GM18499 (cell line): ENCODE results near the gene JMJD4.
A peak's percentile ranks its signal among the peaks of the same experiment; 100 is the strongest.

Experiments used
- ATAC-seq: cut with Tn5 transposase; IDR thresholded peaks from one replicate; pipeline ENCODE4 v1.9.1; 2021; ENCODE audit warnings: moderate number of reproducible peaks; ENCODE audit not compliant: insufficient read depth, unreplicated experiment

The JMJD4 gene

DNA sequence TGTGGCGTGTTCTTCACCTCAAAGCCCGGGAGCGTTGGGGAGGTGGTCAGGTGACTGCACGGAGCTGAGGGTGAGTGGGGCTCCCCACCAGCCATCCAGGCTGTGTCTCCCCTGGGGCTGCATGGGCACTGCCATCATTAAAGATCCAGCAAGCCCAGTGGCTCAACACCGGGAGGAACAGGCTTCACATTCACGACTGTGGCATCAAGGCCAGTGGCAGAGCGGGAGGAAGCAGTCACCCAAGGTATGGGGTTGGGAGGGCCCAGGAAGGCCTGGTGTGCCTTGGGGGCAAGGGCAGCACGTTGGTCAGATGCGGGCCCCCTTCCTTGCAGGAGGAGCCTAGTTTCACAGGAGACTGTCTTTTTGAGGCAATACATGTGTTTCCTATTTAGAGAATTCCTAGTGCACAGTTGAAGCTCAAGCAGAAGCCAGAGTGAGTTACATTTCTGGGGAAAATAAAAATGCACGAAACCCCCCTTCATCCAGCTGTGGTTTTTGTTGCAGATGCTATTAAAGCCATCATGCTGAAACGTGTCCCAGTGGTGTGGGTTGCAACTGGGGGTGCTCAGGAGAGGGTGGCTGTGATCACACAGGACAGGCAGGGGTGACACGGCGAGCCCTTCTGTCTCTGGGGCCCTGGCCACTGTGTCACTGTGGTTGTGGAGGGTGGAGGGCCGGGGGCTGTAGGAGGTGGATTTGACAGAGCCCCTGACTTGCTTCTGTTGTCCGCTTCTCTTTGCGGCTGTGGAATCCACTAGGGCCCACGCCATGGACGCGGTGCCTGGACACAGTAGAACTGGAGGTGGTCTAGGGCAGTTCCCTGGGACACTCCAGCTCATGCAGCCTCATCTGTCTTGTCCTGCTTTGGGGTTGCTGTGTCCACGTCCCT lies 34.2 kb upstream of the JMJD4 start:
- ATAC-seq, result no peak

DNA sequence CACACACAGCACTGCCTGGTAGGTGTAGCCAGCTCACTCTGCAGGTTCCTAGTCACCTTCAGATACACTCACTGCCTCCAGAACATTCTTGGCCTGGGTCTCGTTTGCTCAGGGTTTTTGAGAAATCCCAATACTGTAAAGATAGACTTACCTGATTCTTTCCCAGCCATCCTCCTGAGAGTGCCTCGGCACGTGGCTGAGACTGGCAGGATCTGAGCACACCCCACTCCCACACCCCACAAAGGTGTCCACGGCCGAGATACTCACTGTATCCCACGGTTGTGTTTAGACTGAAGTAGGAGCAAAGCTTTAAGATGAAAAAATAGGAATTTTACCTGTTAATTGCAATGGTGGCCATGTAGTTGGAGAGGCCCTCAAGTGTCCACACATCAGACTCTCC lies 33.5 kb upstream of the JMJD4 start:
- no peak for ATAC-seq

DNA sequence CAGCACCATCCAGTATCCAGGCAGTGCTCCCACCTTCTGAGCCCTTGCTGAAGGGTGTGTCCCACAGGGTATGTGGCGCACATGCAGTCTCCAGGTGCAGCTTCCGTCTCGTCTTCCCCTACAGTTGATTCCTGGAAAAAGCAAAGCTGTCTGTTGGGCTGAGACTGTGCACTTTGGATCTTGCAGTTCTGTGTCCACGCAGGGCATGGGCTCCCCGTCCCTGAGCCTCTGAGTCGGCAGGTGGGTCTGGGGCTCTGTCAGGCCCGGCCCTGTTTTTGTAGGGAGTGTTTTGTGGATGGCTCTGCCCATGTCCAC lies 33.0 kb upstream of the JMJD4 start:
- no peak for ATAC-seq

DNA sequence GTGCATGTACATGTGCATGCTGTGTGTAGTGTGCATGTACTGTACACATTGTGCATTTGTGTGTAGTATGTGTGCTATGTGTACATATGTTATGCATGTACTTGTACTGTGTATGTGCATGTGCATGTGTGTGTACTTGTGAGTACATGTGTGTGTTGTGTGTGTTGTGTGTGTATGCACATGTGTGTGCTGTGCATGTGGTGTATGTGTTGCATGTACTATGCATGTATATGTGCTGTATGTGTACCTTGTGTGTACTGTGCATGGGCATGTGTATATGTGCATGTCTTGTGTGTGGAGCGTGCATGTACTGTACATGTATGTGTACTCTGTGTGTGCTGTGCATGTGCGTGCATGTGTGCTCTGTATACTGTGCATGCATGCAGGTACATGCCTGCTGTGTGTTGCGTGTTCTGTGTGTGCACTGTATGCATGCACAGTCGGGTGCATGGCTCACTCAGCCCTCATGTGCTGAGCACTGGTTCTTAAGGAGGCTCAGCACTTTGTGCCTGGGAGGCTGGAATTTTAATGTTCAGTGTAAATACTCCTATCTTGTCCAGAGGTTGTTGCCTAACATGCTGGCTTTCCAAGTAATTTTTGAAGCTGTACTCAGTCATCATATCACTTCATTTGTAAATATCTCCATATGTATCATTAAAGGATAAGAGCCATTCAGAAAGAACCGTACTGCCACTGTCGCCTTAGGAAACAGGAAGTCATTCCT lies 32.5 kb upstream of the JMJD4 start:
- ATAC-seq, result no peak

DNA sequence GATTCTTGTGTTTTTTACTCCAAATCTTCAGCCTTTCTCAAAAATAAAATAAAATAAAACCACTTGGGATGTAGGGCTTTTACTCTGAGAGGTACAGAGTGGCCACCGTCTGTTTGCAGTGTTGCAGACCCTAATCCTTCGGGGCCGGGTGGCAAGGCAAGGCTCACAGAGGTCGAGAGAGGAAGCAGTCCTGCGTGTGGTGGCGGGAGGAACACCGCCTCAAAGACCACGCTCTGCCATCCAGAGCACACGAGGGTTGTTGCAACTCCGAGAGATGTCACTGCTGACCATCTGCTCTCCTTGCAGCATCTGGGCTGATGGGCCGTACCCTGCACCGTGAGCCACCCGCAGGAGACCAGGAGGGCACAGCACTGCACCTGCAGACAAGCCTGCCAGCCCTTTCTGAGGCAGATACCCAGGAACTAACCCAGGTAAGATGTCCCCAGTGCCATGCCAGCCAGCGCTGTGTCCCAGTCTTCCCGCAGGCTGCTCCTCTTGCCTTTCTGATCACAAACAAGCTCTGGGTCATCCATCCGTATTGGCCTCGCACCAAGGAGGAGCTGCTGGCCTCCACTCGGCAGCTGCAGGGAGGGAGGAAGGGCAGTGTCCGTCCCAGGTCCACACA lies 31.7 kb upstream of the JMJD4 start:
- ATAC-seq, result no peak

DNA sequence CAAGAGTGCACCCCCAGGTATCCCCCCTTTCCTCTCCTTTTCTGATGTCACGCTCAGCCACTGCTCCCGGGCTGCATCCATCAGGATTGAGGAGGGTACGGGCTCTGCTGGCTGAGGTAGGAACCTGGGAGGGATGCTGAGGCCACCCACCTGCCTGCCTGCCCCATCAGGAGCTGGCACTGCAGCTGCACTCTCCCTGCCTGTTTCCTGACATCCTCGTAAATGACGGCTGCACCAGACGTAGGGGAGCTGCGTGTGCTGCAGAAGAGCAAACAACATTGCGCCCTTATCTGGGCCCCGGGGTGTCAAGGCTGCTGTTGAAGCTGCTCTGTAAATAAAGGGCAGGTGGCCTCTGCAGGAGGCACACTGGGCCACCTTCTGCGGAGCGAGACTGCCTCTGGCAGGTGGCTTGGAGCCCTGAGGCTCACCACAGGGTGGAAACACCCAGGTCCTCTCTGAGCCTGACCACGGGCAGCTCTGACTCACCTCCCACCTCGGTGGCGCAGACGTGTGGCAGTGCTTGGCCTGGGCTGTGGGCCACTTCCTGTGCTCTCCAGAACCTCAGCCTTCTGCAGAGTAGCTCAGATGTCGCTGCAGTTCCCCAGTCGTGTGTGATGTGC lies 31.0 kb upstream of the JMJD4 start:
- ATAC-seq, result no peak

DNA sequence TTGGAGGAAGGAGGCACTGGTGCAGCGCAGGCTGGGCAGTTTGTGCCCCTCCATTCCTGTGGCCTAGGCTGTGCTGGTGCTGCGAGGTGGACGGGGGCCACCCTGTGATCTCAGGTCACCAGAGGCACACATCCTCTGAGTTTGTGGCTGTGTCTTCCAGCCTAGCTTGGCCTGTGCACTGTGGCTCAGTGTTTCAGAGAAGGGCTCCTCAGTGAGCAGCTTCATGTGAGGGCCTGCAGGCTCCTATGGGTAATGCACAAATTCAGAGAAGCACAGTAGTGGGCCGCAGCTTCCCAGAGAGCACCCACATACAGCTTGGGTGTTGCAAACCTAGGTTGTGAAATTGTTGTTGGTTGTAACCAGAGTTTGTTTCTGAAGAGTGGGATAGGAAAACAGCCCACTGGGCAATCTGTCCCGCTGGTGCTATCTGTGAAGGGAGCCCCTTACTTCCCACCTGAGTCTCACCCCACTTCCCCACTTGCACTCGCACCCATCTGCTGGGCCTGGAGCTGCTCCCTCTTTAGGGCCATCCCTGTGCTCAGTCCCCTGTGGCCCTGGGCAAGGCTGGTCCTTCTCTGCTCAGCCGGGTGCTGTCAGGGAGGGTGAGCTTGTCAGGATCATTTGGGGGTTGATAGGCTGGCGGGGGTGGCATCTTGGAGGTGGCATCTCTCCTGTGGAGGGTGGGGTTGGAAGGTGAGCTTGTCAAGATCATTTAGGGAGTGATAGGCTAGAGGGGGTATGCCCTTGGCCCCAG lies 30.3 kb upstream of the JMJD4 start:
- ATAC-seq, result no peak

DNA sequence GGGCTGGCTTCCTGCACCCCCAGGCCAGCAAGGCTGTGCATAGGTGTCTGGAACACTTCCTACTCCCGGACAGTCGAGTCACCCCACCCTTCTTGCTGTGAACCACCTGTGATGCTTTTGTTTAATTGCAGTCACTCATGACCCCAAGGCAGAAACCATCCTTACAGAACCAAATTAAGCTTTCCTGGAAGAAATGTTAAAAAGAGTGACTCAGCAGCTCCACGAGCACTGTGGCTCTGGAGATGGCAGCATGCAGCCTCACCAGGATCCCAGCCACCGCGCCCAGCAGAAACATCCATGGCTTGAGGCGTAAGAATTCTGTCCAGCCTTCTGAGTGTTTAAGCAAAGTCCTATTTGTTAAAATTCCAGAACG lies 28.9 kb upstream of the JMJD4 start:
- no peak for ATAC-seq

DNA sequence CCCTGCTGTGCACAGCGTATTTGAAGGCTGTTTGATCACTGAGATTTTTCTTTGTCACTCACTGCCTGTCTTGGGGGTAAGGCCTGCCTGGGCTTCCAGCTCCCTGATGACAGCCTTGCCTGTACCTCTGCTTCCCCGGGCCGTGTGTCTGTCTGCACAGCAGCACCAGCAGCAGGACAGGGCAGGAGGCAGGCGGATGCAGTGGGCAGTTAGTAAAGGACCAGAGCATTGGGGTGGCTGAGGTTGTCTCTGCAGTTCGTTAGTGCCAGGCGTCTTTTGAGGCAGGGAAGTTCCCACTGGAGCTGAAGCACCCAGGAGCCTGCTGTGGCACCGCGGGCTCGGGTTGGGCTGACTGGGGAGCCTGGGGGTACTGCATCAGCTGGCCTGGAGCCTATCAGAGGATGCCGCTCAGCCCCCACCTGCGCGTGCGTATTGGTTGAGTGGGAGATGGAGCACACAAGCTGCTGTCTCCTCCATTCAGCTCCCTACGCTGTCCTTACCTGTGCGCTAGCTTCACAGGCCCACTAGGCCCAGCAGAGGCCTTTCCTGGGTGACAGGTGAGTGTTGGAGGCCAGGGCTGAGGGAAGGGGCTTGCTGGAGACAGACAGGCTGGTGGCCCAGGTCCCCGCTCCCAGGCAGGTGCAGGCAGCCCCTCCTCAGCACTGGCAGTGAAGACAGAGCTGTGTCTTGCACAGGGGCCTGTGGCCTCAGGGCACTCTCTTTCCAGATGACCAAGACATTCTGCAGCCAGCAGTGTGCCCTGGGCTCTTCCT lies 28.3 kb upstream of the JMJD4 start:
- ATAC-seq, result no peak

DNA sequence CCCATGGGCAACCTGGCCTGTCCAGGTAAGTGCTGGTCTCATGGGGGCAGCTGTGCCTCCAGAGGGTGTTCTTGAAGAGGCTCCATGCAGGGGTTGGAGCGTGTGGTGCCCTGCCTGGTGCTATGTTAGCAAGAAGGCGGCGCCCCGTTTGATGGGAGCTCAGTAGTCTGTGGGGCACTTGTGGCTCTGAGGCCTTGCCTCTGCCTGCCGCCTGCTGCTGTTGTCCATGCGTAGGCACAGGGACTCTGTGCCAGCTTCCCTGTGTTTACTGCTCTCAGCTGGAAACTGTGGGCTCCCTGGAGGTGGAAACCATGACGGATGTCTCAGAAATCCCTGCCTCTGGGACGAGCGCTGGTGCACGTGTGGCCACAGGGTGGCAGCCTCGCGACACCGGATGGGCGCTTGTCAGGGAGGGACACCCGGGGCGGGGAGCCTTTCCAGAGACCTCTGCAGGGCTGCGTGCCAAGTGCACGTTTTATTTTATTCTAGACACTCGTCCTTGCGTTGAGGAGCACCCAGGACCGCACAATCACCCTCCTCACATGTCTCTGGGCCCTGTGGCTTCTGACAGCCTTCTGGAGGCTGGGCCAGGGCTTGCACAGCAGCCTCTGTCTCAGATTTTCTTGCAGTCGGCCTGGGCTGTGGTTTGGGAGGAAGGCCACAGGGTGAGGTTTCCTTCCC lies 27.3 kb upstream of the JMJD4 start:
- peak; percentile 52 for ATAC-seq

DNA sequence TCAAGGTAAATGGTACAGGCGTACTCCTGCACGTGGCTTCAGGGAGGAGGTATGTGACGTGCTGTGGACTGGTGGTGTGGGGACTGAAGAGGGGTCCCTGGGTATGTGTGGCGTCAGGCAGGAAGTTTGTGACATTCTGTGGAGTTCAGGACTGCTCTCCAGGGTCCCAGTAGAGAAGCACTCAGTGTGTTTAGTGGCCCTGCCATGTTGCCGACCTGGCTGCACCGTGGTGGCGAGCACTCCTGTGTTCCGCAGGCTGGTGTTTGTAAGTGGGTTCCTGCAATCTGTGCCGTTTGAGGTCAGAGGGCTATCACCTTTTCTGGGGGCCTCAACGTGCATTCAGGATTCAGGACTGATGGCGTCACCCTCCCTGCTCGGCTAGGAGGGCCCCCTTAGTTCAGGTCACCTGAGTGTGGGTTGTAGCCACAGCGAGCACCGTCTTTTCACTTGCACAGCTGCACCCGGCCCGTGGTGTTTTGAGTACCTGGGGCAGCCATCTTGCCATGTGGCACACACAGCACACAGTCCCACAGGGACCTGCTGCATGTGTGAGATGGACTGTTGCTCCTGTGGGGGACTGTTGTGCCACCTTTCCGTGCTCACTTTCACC lies 26.6 kb upstream of the JMJD4 start:
- no peak for ATAC-seq

DNA sequence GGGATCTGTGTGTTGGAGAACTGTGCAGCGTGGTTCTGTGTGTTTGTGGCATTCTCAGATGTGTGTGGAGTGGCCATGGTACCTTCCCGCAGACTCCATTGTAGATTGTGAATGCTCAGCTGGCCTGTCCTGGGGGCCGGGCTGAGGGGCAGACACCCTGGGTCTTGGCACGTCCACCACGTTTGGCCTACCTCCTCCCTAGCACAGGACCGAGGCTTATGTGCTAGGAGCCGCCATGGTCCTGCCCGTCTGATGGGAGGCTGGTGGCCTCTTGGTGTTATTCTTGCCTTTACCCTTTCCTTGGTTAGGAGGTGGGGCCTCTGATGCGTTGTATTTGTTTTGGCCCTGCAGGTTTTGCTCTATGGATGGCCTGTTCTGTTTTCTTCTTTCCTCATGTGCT lies 25.3 kb upstream of the JMJD4 start:
- no peak for ATAC-seq

DNA sequence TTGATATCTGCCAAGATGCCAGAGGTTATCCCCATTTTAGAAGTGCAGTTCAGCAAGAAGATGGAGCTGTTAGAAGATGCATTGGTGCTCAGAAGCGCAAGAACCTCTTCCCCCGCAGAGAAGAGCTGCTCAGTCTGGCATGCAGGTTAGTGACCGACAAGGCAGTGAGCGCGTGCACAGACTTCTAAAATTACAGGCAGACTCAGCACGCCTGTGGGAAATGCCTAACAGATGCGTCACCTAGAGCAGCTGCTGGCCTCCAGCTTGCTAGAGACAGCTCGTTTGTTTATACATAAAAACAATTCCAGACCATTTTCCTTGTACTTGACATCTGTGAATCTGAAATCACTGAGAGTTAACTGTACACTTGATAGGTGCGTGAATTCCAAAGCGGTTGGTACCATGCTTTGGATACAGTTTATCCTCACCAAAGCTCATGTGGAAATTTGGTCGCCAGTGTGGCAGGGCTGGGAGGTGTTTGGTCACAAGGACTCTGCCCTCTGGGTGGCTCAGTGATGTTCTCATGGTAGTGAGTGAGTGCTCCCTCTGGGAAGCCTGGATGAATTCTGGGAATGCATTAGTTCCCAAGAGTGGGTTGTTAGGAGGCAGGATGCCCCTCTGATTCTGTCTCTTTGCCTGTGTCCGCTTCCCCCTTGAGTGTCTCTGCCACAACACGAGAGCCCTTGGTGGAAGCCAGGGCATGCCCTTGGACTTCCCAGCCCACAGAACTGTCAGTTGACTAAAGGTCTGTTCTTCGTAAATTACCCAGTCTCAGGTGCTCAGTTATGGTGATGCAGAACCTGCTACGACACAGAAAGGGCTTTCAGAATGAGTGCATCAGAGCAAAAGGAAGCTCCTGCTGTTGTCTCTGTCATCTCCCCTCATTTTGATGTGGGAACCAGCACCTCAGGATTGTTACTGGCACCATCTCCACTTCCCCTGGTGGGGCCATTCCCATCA lies 24.5 kb upstream of the JMJD4 start:
- ATAC-seq, result no peak

DNA sequence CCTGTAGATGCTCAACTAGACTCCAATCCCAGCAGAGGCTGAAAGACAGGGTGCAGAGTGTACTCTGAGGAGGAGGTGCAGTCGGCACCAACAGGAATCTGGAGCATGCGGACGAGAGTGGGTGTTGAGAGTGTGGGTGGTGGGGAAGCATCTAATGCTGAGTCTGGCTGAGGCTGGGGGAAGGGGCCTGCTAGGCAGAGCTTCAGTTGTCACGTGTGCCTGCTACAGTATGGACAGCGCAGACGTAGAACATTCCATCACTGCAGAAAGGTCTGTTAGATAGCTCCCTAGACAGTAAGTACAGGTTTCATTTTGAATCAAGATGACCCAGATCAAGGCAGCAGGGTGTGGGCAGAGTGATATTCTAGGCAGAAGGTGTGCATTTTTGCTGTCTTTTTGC lies 23.3 kb upstream of the JMJD4 start:
- no peak for ATAC-seq

DNA sequence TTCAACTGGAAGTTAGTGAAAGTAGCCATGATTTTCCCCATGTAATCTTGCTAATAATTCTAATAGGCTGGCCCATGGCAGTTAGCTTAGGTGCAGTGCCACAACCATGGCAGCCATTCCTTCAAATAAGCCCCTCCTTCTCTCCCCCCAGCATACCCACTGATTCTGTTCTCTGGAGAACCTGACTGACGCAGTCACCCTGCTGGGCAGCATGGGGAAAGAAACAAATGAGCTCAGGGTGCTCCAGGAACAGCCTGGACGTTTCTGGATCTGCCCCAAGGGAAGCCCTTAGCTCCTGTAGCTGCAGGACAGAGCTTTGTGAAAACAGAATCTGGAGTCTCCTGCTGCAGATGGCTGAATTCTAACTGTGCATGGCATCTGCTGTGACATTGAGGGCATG lies 22.7 kb upstream of the JMJD4 start:
- ATAC-seq, result no peak

DNA sequence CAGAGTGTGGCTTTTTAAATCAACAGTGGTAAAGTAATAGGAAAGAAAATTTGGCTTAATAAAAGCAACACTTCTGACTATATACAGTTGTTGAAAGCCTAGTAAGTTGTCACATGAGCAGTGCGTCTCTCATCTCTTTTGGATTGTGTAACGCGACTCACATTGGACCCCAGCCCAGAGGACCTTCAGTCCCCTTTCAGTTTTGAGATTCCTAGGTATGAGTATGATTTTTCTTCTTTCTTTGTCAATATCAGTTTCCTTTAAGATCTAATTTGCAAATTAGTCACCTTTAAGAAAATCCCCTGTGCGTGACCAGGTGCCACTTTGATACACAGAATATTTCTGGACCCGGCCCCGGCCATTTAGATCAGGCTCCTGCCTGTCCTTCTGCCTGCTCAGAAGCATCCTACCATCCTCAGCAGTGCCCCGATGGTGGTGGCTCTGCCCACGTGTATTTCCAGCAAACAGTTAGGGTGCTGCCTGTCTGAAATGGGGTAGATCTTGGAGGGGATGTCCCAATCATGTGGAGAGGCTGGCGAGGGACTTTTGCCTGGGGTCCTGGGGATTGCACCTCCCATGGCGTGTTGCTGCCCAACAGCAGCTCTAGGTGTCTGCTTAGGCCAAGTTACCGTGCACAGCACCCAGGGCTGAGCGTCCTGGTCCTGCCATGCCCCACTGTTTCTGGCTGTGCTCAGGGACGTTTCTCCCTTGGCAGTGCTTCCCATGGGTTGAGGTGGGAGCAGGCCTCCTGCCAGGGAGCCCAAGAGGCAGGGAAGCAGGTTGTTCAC lies 21.3 kb upstream of the JMJD4 start:
- ATAC-seq, result no peak

DNA sequence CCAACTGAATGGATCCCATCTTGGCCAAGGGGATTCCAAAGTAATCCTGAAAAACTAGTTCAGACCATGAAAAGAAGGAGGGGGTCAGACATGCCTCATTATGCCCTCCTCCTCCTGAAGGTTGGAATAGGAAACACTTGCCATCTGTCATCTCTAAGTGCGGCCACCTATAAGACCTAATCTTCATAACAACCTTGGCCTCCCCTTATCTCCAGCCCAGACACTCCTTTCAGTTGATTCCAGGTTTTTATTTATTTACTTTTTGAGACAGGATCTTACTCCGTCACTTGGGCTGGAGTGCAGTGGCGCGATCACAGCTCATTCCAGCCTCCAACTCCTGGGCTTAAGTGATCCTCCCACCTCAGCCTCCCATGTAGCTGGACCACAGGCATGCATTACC lies 19.9 kb upstream of the JMJD4 start:
- no peak for ATAC-seq
